HG02759 (cell line): Measurements from ENCODE around the gene PTPRT.
"Not testable (repeated sequence)": the region's sequence is repeated elsewhere in the genome, so short reads cannot be mapped to it uniquely, and the experiment has no call there.

Experiments used
- ATAC-seq: cut with Tn5 transposase; IDR thresholded peaks from one replicate; pipeline ENCODE4 v1.9.1; 2021; ENCODE audit warnings: mild to moderate bottlenecking, moderate library complexity; ENCODE audit not compliant: unreplicated experiment

PTPRT gene

DNA sequence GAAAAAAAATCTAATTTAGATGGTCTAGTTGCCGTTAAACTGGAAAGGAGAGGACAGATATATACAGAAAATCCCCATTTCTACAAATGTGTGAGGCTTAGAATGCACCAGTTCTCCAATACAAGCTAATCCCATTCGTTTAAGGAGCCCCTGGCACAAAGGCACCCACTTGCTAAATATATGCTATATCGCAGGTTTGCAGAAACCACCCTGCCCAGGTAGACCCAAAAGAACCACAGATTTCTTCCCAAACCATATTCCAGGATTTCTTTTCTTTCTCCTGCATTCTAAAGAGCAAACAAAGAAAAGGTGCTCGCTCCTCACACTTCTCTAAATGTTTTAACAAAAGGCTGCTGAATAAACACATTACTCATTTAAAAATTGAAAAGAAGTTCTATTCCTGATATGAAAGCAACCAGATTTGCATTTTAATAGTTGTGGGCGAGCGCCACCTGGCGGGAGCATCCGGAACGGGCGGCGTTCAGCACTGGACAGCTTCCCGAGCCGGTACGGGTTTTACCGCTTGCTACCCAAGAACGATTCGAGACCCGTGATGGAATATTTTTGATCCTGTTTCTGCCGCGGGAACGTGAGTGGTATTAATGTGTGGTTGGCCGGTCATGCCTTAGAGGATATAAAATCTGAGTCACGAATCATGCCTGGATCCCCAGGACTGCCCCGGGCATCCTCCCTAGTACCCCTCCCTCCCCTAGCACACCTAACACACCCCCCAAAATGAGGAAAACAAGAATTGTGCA is 2.1 kb downstream of the PTPRT start:
- no peak for ATAC-seq

DNA sequence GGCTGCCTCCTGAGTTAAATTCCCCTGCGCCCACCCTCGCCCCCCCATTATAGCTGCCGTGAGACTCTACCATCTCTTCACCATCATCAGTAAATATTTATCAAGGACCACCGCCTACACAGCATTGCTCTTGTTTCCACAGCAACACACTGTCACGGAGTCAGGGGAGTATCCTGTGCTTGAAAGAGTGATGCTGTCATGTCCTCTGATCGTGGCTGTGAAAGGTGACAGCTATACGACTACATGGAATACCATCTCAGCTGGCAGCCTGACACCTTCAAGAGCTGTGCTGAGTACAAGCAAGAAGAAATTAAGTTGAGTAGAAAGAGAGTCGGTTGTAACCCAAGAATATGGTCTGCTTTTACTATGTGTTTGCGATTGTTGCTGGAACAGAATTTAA is 3.4 kb downstream of the PTPRT start:
- ATAC-seq, result no peak

DNA sequence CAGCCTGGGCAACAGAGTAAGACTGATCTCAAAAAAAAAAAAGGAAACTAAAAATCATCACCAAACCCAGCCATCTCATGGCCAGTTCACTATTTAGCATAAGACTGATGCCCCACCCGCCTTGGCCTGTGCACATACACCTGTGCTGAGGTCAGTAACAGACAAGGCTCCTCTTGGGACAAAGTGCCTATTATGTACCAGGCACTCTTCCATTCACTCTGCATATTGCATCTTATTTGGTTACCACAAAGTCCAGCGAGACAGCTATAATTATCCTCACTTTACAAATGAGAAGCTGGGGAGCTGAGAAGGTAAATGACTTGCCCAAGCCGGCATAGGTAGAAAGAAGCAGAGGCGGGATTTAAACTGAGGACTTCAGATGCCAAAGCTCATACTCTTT is 3.8 kb downstream of the PTPRT start:
- no peak for ATAC-seq

DNA sequence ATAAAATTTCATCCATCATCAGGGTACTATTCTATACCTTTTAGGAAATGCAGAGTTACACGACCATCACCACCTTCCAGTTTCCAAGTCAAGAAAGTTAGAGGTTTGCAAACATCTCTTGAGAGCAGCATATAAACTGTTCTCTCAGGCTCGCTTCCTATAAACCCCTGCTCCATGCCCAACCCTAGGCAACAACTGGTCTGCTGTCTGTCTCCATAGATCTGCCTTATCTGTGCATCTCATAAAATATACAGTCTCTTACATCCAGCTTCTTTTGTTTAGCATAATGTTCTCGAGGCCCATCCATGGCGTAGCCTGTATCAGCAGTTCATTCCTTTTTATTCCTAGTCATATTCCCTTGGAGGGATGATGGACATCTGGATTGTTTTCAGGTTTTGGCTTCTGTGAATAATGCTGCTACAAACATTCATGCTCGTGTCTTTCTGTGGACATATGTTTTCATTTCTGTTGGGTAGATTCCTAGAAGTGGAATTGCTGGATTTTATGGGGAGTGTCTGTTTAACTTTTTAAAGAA is 6.1 kb downstream of the PTPRT start:
- ATAC-seq, result no peak

DNA sequence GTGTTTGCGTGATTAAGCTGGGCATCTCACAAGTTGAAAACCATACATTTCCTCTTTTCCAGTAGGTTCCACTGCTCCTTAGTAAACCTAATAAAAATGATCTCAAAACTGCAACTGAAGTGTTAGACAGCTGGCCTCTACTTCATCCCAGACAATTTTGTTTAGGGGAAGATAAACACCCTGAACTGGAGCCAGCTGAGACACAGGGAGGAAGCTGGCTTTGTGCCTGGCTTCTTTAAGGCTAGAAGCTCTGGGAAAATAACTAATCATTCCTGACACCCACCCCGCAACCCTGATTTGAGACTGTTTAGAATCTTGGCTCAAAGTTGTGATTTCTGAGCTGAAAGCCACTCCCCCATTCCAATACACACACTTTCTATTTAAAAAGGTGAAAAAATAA is 11.6 kb downstream of the PTPRT start:
- ATAC-seq, result no peak

DNA sequence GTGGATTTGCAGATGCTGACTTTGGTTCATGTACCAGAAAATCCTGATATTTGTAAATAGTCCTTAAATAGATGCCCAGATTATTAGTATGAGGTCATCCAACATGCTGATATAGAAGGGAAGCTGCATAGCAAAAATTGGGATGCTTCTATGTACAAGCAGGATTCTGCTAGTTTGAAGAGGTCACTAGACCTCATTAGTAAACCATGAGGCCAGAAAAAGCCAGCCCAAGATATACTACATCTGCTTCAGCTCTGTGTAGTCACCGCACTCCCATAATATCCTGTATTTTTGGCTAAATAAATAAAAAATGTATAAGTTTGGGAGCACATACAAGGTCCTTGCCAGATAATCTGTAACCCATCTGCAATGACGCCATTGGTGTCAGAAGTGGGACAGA is 13.0 kb downstream of the PTPRT start:
- ATAC-seq, result no peak

DNA sequence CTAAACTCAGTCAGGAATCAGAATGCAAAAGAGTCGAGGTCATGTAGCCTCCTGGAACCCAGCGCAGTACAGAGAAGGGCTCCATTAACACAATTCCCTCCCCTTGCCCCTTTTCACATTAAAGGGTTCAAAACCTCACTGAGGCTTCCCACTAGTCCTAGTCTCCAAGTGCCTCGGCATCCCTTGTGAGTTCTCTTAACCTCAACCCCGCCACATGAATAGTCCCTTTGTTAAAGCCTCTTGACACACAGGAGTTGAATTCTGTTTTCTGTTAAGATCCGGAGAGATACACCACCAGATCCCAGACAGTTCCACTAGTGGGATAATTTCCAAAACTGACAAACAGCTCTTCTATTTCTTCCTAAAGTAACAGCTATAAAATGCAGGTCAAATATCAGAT is 17.8 kb downstream of the PTPRT start:
- no peak for ATAC-seq

DNA sequence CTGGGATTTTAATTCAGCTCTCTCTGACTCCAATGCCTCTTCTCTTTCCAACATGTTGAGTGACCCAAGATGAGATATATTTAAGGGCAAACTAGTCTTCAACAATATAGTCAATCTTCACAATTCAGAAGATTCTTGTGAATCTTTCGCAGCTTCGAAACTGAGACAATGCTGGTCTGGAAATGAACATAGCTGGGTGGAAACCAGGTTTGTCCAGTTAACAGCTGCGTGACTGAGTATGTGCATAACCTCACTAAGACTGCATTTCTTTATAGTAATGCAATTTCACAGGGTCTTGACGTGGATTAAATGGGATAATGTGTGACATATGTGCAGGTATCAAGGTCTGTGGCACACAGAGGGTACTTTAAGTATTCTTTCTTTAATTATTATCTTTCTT is 18.9 kb downstream of the PTPRT start:
- no peak for ATAC-seq

DNA sequence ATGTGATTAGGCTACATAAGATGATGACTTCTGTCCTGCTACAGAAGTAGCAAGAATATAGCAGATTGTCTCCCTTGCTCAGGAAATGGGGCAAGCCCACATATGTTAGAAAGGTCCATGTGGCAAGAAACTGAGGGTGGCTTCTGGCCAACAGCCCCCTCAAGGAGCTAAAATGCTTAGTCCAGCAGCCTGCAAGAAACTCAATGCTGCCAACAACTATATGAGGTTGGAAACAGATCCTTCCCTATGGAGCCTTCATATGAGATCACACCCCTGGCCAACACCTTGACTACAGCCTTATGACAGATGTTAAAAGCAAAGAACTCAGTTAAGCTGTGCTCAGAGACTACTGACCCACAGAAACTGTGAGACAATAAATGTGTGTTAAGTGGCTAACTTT is 22.1 kb downstream of the PTPRT start:
- ATAC-seq, result no peak

DNA sequence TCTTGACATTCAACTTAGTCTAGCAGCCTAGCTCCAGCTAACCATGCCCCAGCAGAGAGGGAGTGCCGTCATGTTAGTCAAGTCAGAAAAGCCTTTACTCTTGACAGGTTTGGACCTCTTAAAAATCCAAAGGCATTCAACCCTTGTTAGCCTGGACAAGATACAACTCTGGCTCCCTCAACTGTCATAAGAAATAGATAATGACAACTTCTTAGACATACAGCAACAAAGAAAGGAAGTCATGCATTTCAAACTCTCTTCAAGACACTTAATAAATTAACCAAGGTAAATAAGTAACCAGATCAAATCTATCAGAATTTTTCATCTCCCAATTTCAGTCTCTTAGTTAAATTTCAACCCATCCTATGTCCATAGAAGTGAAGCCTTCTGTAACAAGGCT is 22.7 kb downstream of the PTPRT start:
- no peak for ATAC-seq

DNA sequence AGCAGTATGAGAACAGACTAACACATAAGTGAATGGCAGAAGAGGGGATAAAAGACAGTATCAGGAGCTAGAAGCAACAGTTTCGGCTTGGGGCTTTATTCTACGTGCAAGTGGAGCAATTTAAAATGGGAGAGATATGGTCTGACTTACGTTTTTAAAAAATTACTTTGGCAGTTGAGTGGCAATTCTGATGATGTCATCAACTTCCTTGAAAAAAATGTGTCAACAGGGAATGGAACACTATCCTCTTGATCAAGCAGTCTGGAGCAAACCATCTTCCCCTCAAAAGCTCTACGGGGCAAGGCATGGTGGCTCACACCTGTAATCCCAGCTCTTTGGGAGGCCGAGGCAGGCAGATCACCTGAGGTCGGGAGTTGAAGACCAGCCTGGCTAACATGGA is 24.1 kb downstream of the PTPRT start:
- ATAC-seq, result no peak

DNA sequence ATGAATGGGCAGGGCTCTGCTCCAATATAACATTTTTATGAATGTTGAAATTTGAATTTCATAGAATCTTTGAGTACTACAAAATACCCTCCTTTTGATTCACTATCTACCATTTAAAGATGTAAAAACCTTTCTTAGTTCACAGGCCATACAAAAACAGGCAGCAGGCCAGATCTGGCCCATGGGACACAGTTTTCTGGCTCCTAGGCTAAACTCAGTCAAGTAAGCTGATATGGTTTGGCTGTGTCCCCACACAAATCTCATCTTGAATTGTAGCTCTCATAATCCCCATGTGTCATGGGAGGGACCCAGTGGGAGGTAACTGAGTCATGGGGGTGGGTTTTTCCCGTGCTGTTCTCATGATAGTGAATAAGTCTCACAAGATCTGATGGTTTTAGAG is 25.0 kb downstream of the PTPRT start:
- not testable (repeated sequence) for ATAC-seq

DNA sequence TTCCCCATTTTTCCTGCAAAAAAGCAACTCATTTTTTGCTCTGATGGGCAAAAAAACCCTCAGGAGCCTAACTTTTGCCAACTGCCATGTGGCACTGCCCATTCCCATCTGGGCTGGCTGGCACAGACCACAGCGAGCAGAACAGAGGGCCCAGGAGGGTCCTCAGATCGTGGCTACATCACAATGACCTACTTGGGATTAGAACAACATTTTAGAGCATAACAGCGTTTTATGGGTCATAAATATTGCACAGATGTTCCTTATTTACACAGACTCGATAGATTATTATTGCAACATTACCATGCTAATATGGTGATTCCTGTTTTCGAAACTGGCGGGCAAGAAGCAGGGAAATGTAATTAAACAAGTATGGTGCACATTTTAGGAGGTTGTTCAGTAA is 28.0 kb downstream of the PTPRT start:
- ATAC-seq, result no peak

DNA sequence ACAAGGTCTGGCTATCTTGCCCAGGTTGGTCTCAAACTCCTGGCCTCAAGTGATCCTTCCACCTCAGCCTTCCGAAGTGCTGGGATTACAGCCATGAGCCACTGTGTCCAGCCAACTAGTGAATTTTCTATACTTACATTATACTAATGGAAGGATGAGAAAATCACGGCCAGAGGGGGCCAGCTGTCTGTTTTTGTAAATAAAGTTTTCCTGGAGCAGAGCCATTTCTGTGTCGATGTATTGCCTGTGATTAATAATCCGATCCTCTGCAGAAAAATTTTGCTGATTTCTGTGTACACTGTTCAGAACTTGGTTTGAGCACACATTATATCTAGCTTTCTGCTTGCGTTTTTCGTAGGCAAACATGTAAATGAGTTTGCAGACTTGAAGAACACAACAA is 28.8 kb downstream of the PTPRT start:
- no peak for ATAC-seq

DNA sequence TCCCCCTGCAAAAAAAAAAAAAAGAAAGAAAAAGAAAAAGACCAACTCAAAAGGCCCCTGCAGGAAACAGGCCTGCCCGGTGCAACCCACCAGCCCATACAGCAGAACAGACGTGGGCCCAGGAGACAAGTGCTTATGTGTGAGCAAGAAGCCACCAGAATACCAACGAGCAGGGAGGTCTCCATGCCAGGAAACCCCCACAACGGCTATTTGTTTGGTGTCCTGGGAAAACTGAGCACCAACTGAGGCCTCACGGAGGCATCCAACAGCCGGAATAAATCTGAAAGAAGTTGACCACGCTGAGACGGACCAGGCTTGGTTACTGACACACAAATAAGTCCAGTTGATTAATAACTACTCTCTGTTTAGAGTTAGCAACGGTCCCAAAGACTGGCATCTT is 29.7 kb downstream of the PTPRT start:
- no peak for ATAC-seq

DNA sequence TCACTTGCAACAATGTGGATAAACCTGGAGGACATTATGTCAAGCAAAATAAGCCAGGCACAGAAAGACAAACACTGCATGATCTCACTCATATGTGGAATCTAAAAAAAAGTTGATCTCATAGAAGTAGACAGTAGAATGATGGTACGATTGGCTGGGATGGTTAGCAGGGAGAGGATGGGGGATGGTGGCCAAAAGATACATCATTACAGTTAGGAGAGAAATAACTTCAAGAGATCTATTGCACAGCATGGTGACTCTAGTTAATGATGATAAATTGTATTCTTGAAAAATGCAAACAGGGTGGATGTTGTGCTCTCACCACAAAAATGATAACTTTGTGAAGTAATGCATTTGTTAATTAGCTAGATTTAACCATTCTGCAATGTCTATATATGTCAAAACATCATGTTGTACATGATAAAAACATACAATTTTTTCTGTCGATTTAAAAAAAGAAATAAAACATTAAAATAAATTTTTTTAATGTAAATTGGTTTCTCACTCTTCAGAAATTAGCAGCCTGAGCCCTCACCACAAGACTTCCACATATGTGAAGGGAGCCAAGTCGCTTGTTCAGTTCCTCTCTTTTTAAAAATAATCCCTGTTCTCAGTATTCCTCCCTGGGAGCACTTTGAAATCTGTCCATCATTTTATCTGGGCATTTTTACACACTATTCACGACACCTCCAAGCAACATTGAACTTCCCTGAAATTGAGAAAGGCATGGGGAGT is 34.2 kb downstream of the PTPRT start:
- ATAC-seq, result no peak

DNA sequence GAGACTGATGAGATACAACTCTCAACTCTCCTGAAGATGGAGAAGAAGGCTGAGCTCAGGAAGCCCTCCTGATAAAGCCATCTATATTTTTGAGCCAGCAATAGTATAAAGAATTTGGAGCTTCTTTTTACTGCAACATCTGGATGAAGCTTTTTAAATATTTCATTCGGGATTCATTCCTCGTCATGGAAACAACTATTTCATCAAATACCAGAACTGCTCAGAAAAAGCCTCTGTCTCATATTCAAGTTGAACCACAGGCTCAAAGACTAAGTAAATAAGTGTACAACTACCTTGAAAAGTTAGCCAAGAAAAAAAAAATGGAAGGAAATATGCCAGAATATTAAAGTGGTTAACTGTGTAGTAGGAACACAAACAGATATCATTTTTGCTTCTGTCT is 37.8 kb downstream of the PTPRT start:
- no peak for ATAC-seq

DNA sequence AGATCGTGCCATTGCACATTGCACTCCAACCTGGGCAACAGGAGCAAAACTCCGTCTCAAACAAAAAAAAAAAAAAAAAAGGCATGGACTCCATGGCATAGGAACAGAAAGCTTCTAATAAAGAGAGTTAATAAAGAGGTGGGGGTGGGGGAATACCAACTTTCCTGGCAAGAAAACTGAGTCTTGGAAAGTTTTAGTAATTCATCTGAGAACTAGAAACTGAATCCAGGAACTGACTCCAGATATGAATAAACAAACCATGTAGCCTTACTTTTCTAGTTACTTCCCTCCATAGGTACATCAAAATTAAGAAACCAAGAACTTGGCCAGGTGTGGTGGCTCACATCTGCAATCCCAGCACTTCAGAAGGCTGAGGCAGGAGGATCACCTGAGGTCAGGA is 38.5 kb downstream of the PTPRT start:
- ATAC-seq, result no peak

DNA sequence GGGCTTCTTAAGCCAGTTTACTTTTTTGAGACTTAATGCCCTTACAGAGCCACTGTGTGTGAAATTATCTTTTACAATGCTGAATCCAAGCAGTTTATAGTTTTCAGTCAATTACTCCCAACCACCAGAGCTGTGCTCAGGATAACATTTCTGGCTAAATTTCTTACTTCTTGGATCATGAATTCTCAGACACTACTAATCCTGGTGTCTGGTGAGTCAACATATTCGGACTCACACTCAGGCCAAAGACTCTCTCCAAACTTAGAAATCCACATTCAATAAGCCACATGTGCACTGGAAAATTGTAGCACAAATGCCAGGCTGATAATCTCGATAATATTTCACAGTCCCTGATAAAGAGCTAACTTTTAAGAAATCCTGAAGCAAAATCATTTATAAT is 49.0 kb downstream of the PTPRT start:
- no peak for ATAC-seq

DNA sequence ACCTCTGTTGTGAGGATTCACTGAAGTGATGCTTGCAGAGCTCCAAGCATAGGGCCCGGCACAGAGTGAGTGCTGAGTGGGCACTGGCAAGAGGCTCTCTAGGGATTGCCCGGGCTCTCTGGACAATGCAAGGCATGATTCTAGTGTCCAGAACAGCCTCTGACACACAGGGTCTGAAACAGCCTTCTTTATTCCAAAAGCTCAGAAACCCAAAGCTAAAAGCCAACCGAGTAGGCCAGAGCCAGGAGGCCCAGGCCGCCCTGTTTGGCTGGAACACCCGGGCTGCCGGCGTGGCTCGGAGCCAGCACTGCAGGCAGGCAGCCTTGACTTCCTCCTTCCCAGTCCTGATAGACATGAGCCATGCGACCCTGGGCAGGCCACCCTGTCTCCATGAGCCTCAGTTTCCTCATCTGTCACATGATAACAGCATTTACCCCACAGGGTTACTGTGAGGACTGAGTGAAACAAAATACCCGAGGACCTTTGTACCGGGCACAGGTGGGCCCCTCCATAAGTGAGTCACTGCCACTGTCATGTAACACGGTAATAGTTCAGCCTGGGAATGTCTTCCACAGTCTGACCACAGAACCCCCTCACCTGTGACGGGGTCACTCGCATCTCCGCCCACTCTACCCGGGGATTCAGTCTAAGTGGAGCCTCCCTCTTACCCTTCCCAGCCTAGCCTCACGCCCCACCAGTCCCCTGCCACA is 51.5 kb downstream of the PTPRT start:
- no peak for ATAC-seq

DNA sequence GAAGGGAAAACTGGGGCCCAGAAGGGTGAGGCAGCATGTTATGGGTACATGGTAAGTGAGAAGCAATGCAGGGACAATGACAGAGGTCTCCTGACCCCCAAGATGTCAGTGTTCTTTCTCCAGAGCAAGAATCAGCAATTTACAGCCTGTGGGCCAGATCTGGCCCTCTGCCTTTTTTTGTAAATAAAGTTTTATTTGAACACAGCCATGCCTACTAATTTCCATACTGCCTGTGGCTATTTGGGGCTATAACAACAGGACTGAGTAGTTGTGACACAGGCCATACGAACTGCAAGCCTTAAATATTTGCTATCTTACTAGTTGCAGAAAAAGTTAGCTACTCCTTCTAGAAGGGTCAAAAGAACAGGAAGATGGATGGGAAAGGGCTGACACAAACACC is 52.5 kb downstream of the PTPRT start:
- no peak for ATAC-seq

DNA sequence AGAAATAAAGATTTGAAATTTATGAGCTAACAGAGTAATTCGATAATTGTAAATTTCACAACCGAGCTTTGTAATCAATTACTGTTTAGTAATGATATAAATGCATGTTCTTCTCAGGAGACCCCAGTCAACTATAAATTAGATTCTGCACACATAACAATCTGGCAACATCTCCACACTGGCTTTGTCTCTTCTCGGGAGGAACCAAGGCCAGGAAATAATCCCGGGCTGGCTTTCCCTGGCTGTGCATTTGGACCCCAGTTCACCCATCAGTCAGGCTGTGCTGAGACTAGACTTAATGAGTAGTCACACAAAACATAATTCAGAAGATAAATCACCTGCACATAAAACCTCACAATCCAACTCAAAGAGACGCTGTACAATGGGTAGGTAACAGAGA is 65.5 kb downstream of the PTPRT start:
- no peak for ATAC-seq
